Measurements from ENCODE around the gene IGFBP5. TPM values are rescaled to one million over a fixed set of nuclear protein-coding genes. Genes with fewer than 3 reads are reported as not detected.

The IGFBP5 gene
- total and polyA plus RNA-seq, 9 of the 15 experiments (the other 6 are each of a cell fraction or from before 2014, with no cell fraction given), result 0.01 to 1.9 (median 0.03) TPM; not detected in 6

DNA sequence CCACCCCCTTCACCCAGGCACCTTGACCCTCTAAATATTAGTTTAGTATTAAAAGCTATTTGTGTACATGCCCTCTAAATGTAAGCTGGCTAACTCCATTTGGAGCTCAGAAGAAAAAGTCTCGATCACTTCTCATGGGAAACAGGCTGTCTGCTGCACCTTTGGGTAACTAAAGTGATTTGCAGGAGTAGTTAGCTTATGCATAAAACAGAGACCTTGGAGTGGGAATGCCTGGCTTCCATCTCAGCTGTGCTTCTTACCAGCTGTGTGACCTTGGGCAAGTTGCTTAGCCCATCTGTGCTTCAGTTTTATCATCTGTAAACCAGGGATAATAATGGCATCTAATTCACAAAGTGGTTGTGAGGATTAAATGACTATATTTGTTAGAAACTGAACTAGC lies 32.2 kb downstream of the IGFBP5 start:
- no peak for FAIRE-seq
- ATAC-seq, result no peak
- Histone ChIP-seq H3K27me3 (ENCODE audit: control insufficient read depth in 2 of 2, insufficient read depth in 2 of 2, low read length in 2 of 2) (peaks cover under 1 to 37% of the 10 kb centered on the region in 2 experiments; a peak in 3 of 5 replicates), H3K36me3 (ENCODE audit: control insufficient read depth, insufficient read depth, low read length) (no peaks in the 10 kb centered on the region), H3K79me2 (ENCODE audit: control insufficient read depth, insufficient read depth, low read length) (no peaks in the 10 kb centered on the region), H3K4me1 (replicated peaks in 1 of 2; ENCODE audit: control insufficient read depth in 2 of 2, insufficient read depth in 2 of 2, low read length in 2 of 2) (peaks cover 10 to 12% of the 10 kb centered on the region in 2 experiments; a peak in 4 of 5 replicates), H4K20me1 (replicated peaks; ENCODE audit: control insufficient read depth, insufficient read depth, low read length) (no peaks in the 10 kb centered on the region; the same call in 1 of the 2 replicates), H3K9ac (ENCODE audit: insufficient read depth in 1 of 2, low read depth in 2 of 2, low read length in 2 of 2) (no peak overlapping the region), H2AFZ (ENCODE audit: low read depth, low read length) (no peak overlapping the region), H3K9me3 (replicated peaks; ENCODE audit: control insufficient read depth, insufficient read depth, low read depth, low read length) (no peaks in the 10 kb centered on the region), H3K9me1 (ENCODE audit: control insufficient read depth, insufficient read depth, low read length) (no peaks in the 10 kb centered on the region), H3K4me2 (ENCODE audit: insufficient read depth, low read length) (no peak overlapping the region), H3K4me3 (no peak overlapping the region), H3K27ac (ENCODE audit: extremely low read depth, low read depth, low read length) (no peak overlapping the region)
- WGBS (ENCODE audit: insufficient coverage, low coverage, missing lambda C conversion rate), result 13% methylated on average over 1 of the region's 1 CpG
- DNase-seq (ENCODE audit: extremely low read depth in 1 of 4, low spot score in 3 of 4), result no peak
- CTCF ChIA-PET (ENCODE audit: low intra/inter-chr PET ratio), result no interaction called here
- no TSS peak for BruUV-seq (replicated peaks)
- TF ChIP-seq RBM25 (IDR thresholded peaks at IDR 0.05; ENCODE audit: low read depth, low read length, severe bottlenecking), result peak; percentile 42
- TF ChIP-seq MXI1 (IDR thresholded peaks at IDR 0.05; ENCODE audit: low read depth, low read length), result no peak
- no peak for TF ChIP-seq PYGO2 (tag; IDR thresholded peaks at IDR 0.05)
- no peak for TF ChIP-seq PML (IDR thresholded peaks at IDR 0.05; ENCODE audit: low read length)
- TF ChIP-seq ZNF318 (IDR thresholded peaks at IDR 0.05; ENCODE audit: borderline replicate concordance in 1 of 2, low read depth in 1 of 2), result no peak
- no peak for TF ChIP-seq ELF1 (tag; IDR thresholded peaks at IDR 0.05)
- no peak for TF ChIP-seq NFATC3 (IDR thresholded peaks at IDR 0.05)
- no peak for TF ChIP-seq POLR2AphosphoS2 (IDR thresholded peaks at IDR 0.05; ENCODE audit: low read length)
- no peak for TF ChIP-seq ZFP1 (CRISPR knock-in tag; IDR thresholded peaks at IDR 0.05)
- POLR2A ChIA-PET, result interaction anchor here (0.7 to 1.1 kb wide), 2 partner anchors 11 to 31 kb away, joined by 3 to 4 read pairs; no protein-coding TSS in a partner anchor
- in situ Hi-C loops (cut with MboI) (loop anchor here (10.0 to 25.0 kb wide), 2 partner anchors 451 to 628 kb away; no protein-coding TSS in a partner anchor), intact Hi-C loops (cut with micrococcal nuclease) (no loop called here)

Measured in K562 (cell line).